Tibial artery (tissue), 4 donors: Measurements from ENCODE around the gene HCRTR1.

ENCODE experiments used
- DNase-seq, 2 donors: peaks; one replicate each; pipeline ENCODE4 v3.0.0-alpha.2; 2019
- H3K27ac ChIP-seq, 2 donors: fragments of 200-600 bp; sonication (generic) in 1 of 2; 1 replicate in 1 of 2; 2 replicates in 1 of 2; pipeline ENCODE4 v1.5.1; 2018 to 2019; ENCODE audit warnings: mild to moderate bottlenecking in 1 of 2
- H3K27me3 ChIP-seq, 2 donors: fragments of 200-600 bp; sonication (generic) in 1 of 2; one replicate each; pipeline versions ENCODE4 v1.5.1 to v1.6.0; 2016 to 2019
- H3K36me3 ChIP-seq, 3 donors: fragments of 200-600 bp; sonication (generic) in 2 of 3; one replicate each; pipeline ENCODE4 v1.5.1; 2016 to 2019; ENCODE audit warnings: mild to moderate bottlenecking in 2 of 3
- H3K4me1 ChIP-seq, 4 donors: fragments of 200-600 bp; sonication (generic) in 2 of 4; 1 replicate in 3 of 4; 2 replicates in 1 of 4; pipeline ENCODE4 v1.5.1; 2016 to 2019
- H3K4me3 ChIP-seq, 2 donors: fragments of 200-600 bp; sonication (generic) in 1 of 2; 1 replicate in 1 of 2; 2 replicates in 1 of 2; pipeline ENCODE4 v1.5.1; 2018 to 2019; ENCODE audit warnings: mild to moderate bottlenecking in 2 of 2
- H3K9me3 ChIP-seq, 3 donors: fragments of 200-600 bp; sonication (generic) in 1 of 3; one replicate each; pipeline ENCODE4 v1.5.1; 2016 to 2019
- CTCF ChIP-seq, 2 experiments: fragments of 200-600 bp in 1 of 2; fragments of 450-650 bp in 1 of 2; IDR thresholded peaks; one replicate each; pipeline ENCODE4 v1.5.1; 2017 to 2019; ENCODE audit warnings: antibody characterized with exemption in 2 of 2, mild to moderate bottlenecking in 1 of 2, moderate library complexity in 1 of 2
- intact Hi-C: fragments of 100-400 bp; cut with DNase I; formaldehyde crosslinking; loops from one replicate; pipeline ENCODE4 v1.15.0; 2023; ENCODE audit warnings: low total_unique reads

The HCRTR1 gene

GRCh38 chr1:31580513-31580870 lies 37.0 kb upstream of the HCRTR1 start:
- Histone ChIP-seq H3K27me3 (no peaks in the 10 kb centered on the region), H3K36me3 (peaks cover 23 to 30% (median 28%) of the 10 kb centered on the region in 3 donors), H3K4me3 (peak overlapping the region; percentile 72 to 81), H3K4me1 (peaks cover 0 to 72% (median 62%) of the 10 kb centered on the region in 4 donors), H3K27ac (peak overlapping the region; percentile 87 to 91), H3K9me3 (no peaks in the 10 kb centered on the region)
- intact Hi-C loops: no loop called here
- peak in 1 of 2 donors; percentile 93 for DNase-seq
- no peak for TF ChIP-seq CTCF (IDR thresholded peaks at IDR 0.05)

- Histone ChIP-seq H3K4me3 (peak overlapping the region; percentile 72 to 81), H3K4me1 (peaks cover 0 to 72% (median 62%) of the 10 kb centered on the region in 4 donors), H3K27me3 (no peaks in the 10 kb centered on the region), H3K9me3 (no peaks in the 10 kb centered on the region), H3K27ac (peak overlapping the region; percentile 87 to 91), H3K36me3 (peaks cover 29 to 36% (median 33%) of the 10 kb centered on the region in 3 donors)
- intact Hi-C loops: no loop called here
- no peak for TF ChIP-seq CTCF (IDR thresholded peaks at IDR 0.05)
- DNase-seq: no peak
Measured at GRCh38 chr1:31580891-31581603, 36.4 kb upstream of the HCRTR1 start.

GRCh38 chr1:31581821-31582810 lies 35.4 kb upstream of the HCRTR1 start:
- Histone ChIP-seq H3K36me3 (peaks cover 35 to 46% (median 44%) of the 10 kb centered on the region in 3 donors), H3K4me3 (peak overlapping the region; percentile 72 to 81), H3K27ac (peak overlapping the region; percentile 87 to 91), H3K27me3 (no peaks in the 10 kb centered on the region), H3K9me3 (no peaks in the 10 kb centered on the region), H3K4me1 (peaks cover 0 to 81% (median 71%) of the 10 kb centered on the region in 4 donors)
- no peak for DNase-seq
- TF ChIP-seq CTCF (IDR thresholded peaks at IDR 0.05): no peak
- intact Hi-C loops: no loop called here

- H3K27ac ChIP-seq: peak overlapping the region; percentile 87 to 91
- peak overlapping the region; percentile 27 to 34 for H3K4me3 ChIP-seq
- H3K4me1 ChIP-seq: peaks cover 0 to 93% (median 84%) of the 10 kb centered on the region in 4 donors
- intact Hi-C loops: no loop called here
- DNase-seq: peak in 1 of 2 donors; percentile 89
- TF ChIP-seq CTCF (IDR thresholded peaks at IDR 0.05): no peak
- H3K27me3 ChIP-seq: no peaks in the 10 kb centered on the region
- H3K9me3 ChIP-seq: no peaks in the 10 kb centered on the region
- peaks cover 35 to 50% (median 45%) of the 10 kb centered on the region in 3 donors for H3K36me3 ChIP-seq
Measured at GRCh38 chr1:31583082-31583994, 34.2 kb upstream of the HCRTR1 start.
